H4 (cell line): ENCODE data around the gene IGIP. TPM values are rescaled to one million over a fixed set of nuclear protein-coding genes. Genes with fewer than 3 reads are reported as not detected.
A peak's percentile ranks its signal among the peaks of the same experiment; 100 is the strongest.
"Not testable (repeated sequence)": the region's sequence is repeated elsewhere in the genome, so short reads cannot be mapped to it uniquely, and the experiment has no call there.

Experiments used
- DNase-seq: peaks from one replicate; pipeline ENCODE4 v3.0.0-alpha.2; 2015; ENCODE audit warnings: low spot score
- total RNA-seq: library from RNA; depleted of rRNA; stranded (reverse); fragments of >200 nt; shearing (Covaris generic); gene quantifications from 2 replicates; pipeline ENCODE4 v1.2.3, GENCODE V29; 2014

IGIP gene
- total RNA-seq, 1 experiment from 2014 or later = 1.9 TPM

DNA sequence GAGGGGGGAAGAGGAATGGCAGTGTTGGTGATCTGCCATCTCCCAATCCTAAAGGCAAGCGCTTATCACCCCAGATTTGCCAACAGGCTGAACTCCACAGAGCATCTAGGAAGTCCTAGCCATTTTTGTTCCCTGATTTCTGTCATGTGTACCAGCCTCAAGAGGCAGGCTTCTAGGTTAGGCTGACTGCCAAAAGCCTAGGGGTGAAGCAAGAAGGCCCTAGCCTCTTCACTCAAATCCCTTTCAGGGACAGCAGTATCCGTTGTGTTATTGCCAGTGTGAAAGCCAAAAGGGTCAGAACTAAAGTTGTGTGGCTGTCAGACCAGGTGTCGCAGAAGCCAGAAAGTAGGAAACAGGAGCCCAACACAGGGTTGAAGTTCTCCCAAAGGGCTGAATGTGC lies 14.7 kb downstream of the IGIP start:
- no peak for DNase-seq

DNA sequence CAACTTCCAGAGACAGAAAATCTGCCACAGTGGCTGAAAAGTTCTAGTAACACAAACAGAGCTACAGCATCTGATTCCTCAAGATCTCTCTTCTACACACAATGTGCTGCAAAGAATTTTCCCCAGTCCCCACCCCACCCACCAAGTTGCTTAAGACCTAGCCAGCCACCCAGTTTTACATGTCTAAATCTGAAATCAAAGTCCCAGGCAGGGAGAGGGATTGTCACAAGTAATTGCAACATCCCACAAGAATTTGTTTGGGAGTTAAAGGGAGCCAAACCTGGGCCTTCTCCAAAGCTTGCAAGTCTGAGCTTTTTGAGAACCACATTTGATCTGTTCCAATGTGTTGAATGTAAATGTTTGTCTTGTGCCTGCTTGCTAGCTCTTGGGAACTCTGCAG lies 15.5 kb downstream of the IGIP start:
- DNase-seq = no peak

DNA sequence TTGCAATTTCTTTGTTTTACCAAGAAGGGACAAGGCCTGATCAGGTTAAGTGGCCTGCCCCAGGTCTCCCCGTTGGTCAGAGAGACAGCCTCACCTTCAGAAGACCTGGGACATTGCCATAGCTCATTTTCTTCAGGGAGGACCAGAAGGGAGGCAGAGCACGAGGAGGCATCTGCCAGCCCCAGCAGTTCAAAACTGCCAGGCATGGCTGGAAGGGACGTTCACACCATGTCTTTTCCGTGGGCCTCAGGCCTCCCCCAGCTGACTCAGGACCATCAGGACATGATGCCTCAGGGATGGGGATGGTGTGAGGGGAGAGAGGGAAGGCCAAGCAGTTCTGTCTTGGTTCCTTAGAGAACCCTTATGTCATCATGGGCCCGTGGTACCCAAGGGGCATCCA lies 16.5 kb downstream of the IGIP start:
- DNase-seq = no peak

DNA sequence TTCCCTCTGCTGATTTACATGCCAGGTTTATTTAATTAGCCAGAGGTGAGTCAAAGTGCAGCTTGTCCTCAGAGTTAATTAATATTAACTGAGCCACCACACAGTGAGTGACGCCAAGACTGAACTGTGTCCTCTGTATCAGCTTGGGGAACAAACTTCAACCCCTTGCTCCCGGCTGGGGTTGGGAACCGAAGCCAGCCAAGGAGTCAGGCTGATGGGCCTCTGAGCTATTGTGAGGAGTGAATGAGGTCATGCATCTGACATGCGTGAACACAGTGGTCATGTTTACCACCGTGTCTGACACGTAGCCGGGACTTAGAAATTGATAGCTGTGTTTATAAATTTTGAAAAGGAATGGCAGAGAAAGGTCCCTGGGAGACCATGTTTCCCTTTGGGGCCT lies 17.1 kb downstream of the IGIP start:
- DNase-seq = no peak

DNA sequence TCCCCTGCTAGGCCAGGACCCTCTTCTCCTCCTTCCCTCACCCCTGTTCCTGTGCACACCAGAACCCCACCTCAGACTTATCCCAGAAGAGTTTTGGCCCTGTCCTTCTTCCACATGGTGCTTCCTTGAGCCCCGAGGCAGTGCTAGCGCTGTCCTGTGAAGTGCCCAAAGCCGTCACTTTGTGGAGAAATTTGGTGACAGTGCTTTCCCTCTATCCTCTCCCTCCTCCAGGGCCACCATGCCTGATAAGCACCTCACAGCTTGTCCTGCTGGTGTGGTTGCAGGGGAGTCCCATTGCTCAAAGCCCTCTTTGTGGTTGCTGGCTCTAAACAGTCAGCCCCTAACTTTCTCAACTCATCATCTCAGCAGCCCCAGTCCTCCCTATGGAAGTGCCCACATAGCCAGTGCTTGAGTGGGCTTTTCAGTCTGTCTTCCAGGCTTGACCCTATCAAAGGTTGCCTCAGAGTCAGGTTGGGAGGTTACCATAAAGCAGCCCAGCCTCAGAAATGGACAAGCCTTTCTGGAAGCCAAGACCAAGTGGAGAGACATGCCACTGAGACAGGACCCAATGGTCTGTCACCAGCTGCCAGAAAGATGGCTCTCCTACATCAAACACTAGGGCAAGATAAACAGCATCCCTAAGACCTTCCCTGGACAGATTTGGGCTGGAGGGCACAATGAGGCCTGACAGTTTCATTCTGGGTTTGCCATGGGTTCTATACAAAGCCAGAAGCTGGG lies 18.0 kb downstream of the IGIP start:
- DNase-seq = no peak

DNA sequence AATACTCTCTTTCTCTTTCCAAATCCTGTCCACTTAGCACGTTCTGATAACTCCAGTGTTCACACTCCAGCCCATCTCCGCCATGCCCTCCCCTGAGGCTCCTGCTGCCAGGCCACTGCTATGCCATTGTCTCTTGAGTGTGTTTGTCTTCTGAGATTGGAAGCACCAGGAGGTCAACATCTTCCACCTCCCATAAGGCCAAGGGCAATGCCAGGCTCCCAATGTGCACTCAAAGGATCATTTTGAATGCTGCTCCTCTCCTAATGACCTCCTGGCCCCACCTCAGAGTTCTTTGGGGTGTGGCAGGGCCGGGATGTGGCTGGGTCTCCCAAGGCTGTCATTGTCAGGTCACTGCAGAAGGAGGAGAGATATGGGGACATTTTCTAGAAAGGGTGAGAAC lies 19.5 kb downstream of the IGIP start:
- no peak for DNase-seq

DNA sequence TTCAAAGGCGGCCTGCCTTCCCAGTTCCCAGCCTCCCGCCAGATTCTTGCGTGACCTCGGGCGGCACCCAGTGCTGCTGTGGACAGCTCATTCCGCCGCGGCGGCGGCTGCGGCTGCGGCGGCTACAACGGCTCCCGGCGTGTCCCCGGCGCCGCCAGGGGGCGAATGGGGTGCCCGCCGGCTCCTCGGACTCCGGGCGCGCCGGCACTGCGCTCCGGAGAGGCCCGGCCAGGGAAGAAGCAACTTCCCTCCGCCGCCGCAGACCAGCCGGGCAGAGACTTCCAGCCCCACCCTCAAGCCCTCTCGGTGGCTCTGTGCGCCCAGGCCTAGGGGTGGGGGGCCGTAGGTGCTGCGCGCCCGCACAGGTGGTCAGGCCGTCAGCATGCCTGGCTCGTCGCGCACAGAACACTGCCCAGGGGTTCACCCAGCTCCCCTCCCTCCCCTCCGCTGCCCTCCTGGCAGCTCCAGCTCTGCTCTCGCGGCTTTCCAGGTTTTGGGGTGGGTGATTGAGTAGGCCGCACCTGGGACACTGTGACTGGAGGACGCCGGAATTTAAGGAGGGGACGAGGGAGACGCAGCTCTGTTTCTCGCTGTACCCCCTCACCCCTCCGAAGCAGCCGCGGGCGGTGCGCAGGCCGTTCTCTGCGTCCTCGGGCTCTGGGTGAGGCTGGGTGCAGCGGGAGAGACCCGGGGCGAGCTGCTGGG lies 20.2 kb downstream of the IGIP start:
- DNase-seq = no peak

DNA sequence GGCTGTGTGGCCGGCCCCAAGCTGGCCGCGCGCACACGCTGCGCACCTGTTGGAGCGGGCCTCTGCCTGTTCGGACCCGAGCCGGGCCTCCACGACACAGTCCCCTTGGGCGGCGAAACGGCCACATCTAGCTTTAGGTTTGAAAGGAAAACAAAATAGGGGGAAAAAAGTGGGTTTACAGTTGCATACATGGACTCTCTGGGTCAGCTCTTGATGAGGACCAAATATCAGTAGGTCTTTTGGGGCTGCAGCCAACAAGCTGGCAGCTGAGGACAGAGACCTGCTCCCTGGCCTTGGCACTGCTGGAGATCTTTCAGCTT lies 20.7 kb downstream of the IGIP start:
- DNase-seq = no peak

DNA sequence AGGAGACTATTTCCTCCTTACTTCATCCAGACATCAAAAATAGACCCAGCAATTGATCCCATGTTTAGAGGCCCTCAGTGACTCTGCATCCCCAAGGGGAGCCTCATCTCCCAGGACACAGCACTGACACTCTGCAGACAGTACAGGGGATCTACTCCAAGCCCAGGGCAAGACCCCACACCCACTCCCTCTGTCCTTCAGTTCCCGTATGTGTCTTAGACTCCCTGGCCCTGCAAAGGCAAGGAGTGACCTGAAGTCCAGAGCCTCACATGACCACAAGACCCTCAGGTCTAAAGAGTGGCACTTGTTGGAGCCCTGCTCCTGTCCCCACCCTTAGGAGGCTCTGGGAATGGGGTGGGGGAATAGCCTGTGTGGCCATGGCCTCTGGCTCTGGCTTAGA lies 21.7 kb downstream of the IGIP start:
- DNase-seq = no peak

DNA sequence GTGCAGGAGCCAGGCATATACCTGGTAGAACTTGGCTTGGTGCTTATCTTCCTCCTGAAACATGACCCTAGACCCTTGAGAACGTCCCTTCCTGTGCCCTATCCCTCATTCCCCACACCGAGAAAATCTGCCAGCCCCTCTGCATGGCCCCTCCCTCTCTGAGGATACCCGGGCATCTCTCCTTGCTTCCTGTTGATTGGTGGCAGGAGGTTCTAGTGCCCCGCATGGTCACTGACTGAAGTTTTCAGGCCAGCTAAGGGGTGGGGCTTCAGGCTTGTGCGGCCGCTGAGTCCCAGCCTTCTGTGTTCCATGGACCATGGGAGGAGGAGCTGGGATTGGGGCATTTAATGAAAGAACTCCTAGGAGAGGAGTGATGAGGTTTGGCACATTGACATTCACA lies 22.8 kb downstream of the IGIP start:
- DNase-seq = peak; percentile 35

DNA sequence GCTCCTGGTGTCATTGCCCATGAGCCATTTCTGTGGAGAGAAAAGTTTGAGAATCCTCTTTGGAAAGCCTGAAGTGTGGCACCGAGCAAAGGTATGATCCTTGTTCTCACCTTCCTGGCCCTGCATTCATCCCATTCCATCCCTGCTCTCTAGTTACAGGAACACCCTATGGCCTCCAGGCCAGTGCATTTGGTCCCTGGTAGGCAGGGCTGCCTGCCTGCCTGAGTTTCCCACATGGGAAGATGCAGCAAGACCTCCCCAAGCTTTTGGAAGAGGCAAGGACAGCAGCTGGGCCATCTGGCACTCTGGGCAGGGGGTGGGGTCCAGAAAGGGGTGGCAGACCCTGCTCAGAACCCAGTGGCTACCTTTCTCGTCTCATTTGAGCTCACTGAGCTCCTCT lies 24.5 kb downstream of the IGIP start:
- DNase-seq = no peak

DNA sequence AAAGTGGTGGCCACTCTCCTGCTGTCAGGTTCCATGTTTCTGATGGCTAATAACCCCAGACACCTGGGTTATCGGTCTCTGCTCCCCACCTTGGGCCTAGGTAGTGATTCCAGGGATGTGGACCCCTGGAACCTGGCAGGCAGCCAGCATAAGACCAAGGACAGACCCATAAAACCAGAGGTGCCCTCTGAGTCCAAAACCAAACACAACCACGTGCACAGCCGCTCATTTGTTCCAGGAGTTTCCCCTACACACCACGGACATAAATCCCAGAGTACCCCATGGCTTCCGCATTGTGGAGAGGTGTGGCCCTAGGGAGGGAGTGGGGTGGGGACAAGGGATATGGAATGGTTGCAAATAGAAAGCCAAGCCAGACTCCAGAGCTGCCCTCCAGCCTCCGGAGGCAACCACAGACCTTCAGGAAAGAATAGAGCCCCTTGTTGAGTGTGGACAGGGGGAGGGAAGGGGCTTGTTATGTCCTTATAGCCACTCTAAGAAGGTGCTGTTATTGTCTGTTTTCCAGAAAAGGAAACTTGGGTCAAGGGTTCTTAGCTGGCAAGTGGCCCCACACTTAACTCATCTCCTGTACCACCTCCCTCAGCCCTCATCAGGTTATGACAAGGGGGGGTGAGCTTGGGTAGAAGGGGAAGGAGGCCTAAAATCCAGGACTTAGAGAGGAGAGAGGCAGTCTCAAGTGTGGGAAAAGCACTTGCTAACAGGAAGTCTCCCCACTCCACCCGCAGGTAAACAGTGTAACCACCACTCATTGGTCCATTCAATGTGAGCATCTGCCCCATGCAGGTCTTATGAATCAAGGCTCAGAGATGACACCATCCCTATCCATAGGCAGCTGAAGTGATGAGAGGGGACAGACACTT lies 25.6 kb downstream of the IGIP start:
- DNase-seq = no peak

DNA sequence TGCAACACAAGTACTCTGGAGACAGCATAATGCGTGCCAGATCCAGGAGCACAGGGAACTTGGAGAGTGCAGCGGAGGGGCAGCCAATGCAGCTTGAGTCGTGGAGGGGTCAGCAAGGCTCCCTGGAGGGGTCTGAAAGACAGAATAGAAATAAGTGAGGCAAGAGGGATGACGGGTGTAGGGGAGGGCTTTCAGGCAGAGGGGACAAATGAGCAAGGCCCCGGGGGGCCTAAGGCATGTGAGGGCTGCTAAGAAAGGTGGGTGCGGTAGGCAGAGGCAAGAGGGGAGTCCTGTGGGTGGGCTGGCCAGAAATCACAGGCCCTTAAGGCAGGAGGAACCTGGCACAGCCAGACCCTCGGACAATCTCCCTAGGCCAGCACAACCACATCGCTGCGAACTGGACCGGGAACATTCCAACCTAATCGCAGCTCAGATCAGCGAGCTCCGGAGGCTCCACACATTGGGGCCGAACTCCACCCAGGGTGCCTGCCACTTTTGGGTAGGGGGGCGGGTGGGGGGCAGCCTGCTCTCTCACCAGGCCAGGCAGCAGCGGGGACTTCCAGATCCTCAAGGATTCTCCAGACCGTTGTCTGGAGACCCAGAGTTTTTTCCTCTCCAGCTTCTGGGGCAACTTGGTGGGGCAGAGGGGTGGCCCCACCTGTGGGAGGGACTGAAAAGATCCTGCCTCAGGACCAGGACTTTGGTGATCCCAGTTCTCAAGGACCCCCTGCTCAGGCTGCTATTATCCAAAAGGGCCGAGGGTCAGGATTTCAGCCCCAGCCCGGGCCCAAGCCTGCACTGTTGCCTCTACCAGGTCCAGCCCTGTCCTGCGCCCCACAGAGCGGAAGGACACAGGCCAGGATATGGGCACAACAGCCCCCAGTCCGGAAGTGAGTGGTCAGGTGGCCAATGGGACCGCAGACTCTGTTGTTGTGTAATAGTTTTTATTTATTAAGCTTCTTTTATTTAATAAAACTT lies 26.6 kb downstream of the IGIP start:
- no peak for DNase-seq

DNA sequence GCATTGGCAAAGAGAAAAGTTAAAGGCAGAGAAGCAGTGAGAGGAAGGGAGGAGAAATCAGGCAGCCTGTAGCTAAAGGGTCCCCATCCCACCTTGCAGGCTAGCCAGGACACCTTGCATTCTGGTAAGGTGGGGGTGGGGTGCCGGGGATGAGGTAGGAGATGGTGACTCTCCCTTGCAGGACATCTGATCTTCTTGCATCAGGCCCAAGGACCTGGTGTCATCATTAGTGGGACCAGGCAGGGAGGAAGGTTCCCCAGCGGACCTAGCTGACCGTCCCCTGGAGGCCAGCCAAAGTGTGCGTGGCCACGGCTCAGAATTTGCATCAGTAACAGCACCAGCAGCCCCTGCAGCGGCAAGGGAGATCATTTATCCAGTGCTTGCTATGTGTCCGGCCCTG lies 27.5 kb downstream of the IGIP start:
- DNase-seq = no peak

DNA sequence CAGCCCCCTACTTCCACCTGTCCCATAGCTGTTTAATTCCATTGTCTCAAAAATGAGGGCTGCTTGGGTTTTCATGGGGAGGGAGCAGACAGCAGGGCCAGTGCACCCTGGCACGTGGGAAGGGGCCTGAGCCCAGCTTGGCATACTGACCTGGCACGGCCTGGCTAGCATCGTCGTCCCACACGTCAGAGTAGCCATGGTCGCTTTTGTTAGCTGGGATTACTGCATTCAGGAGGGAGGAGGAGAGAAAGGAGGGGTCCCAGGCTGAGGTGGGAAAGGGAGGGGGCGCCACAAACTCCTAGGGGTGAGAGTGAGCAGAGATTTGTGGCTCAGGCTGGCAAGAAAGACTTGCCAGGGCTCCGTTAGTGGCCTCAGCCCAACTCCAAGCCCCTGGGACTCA lies 28.2 kb downstream of the IGIP start:
- no peak for DNase-seq

DNA sequence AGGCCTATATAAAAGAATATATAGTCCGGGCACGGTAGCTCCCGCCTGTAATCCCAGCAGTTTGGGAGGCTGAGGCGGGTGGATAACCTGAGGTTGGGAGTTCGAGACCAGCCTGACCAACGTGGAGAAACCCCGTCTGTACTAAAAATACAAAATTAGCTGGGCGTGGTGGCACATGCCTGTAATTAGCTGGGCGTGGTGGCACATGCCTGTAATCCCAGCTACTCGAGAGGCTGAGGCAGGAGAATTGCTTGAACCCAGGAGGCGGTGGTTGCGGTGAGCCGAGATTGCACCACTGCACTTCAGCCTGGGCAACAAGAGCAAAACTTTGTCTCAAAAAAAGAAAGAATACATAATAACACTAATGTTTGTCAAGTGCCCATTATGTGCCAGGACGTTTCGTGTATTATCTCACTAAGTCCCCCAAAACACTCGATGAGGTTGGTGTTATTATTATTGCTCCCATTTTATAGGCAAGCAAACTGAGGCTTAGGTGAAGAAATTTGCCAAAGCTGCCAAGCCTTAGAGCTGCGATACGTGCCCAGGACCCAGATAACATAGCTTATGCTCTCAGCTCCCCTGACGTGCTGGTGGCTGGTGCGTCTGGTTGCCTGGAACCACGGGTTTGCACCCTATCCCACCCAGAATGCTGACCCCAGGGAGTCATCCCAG lies 29.1 kb downstream of the IGIP start:
- not testable (repeated sequence) for DNase-seq

DNA sequence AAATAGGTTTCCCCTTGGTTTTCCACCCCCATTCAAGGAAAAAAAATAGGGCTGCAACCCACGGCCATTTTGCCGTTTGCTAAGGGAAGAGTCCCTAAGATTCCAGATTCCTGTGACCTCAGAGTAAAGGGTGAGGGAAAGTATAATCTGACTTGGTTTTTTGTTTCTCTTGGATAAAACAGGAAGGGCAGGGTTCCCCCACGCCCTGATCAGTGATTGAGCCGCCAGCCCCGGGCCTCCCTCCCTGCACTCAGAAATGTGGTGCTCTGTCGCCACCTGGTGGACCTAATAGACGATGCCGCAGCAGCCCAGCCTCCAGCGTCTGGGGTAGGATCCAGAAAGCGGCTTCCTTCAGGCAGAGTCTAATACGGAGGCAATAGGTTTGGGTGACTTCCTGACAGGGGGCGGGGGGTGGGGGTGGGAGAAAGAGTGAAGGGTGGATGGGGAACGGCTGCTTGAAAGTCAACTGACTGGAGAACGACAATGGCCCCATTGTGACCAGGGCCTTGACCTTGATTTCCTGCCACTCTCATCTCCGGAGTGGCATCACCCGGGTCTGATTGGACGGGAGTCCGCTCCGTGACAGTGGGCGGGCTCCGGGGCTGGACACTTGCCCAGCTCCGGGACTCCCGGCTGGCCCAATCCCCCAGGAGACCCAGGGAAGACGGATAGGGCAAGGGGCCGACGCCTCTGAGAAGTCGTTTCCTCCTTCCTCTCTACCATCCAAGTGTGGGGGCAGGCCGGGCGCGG lies 31.5 kb downstream of the IGIP start:
- DNase-seq = peak; percentile 70

DNA sequence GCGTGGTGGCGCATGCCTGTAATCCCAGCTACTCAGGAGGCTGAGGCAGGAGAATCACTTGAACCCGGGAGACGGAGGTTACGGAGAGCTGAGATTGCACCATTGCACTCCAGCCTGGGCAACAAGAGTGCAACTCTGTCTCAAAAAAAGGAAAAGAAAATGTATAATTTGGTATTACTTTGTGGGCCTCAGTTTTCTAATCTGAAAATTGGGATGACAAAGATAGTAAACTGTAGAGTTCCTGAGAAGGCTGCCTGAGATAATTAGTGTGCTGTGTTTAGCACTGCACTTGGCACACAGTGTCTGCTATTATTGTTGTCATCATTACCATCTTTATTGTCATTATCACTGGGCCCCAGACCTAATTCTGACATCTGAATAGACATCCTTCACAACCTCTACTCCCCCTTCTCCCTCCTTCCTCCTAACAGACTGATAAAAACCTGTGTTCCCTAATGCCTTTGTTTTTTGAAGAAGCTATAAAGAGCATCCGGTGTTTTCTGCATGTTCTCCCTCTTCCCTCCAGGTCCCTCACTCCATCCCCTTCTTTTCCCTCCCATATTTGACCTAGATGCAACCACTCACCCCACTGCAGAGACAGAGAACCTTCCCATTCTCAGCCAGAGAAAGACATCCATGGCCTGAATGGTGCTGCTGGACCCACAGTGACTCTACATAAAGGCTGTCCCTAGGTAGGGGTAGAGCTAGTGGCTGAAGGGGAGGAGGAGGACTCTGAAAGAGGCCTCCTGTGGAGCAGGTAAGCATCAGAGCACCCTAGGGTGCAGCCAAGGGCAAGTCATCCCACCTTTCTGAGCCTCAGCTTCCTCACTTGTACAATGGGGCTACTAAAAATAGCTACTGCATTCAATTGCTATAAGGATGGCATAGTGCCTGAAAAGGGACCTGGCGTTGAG lies 33.5 kb downstream of the IGIP start:
- no peak for DNase-seq

DNA sequence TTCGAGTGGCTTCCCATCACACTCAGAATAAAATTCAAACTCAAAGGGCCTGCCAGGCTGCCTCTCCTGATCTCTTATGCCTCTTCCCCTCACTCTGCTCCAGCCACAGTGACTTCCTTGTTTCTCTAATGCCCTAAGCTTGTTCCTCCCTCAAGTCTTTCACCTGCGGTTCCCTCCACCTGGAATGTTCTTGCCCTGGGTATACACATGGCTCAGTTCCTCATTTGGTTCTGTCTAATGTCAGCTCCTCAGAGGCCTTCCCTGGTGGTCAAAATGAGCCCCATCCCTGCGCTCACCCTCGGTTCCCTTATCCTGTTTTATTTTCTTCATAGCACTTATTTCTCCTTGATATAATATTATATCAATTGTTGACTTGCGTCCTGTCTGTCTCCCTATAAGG lies 36.5 kb downstream of the IGIP start:
- no peak for DNase-seq
